Measurements from ENCODE around the gene NMT1. TPM values are rescaled to one million over a fixed set of nuclear protein-coding genes. Genes with fewer than 3 reads are reported as not detected.

The NMT1 gene
- total and polyA plus RNA-seq, 2 of the 13 experiments (the other 11 are each of a cell fraction or from before 2014, with no cell fraction given) = 75.7 to 142 TPM

DNA sequence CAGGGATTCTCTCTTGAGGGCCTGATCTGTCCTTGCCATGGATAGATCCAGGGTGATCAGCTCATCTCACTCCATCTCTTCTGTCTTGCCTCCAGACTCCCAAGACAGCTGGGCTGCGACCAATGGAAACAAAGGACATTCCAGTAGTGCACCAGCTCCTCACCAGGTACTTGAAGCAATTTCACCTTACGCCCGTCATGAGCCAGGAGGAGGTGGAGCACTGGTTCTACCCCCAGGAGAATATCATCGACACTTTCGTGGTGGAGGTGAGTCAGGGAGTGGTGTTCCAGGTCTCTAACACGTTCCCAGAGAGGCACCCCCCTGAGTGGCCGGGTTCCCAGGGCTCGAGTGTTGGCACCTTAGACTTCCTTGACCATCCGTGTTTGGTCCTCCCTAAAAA is 41.7 kb downstream of the NMT1 start:
- TF ChIP-seq PHB2 (IDR thresholded peaks at IDR 0.05; ENCODE audit: partially characterized antibody) (no peak), CREM (IDR thresholded peaks at IDR 0.05) (no peak), CREM (CRISPR knock-in tag; IDR thresholded peaks at IDR 0.05) (no peak), MTF2 (CRISPR knock-in tag; IDR thresholded peaks at IDR 0.05; ENCODE audit: borderline replicate concordance) (no peak), ZNF225 (CRISPR knock-in tag; IDR thresholded peaks at IDR 0.05) (0 out of 2 replicates have a peak, but pooled peaks have one; percentile 35), NCOA5 (CRISPR knock-in tag; IDR thresholded peaks at IDR 0.05) (no peak), REL (CRISPR knock-in tag; conservative IDR thresholded peaks at IDR 0.05) (peak; percentile 27; the same call in 1 of the 2 replicates), PBX2 (CRISPR knock-in tag; IDR thresholded peaks at IDR 0.05) (0 out of 2 replicates have a peak, but pooled peaks have one; percentile 4), AGO2 (optimal IDR thresholded peaks at IDR 0.05; ENCODE audit: low read depth, low read length) (peak; percentile 17)
- TF ChIP-seq, protein P1, sequence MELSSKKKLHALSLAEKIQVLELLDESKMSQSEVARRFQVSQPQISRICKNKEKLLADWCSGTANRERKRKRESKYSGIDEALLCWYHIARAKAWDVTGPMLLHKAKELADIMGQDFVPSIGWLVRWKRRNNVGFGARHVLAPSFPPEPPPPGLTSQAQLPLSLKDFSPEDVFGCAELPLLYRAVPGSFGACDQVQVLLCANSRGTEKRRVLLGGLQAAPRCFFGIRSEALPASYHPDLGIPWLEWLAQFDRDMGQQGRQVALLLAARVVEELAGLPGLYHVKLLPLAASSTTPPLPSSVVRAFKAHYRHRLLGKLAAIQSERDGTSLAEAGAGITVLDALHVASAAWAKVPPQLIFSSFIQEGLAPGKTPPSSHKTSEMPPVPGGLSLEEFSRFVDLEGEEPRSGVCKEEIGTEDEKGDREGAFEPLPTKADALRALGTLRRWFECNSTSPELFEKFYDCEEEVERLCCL (CRISPR knock-in tag; IDR thresholded peaks at IDR 0.05; ENCODE audit: borderline replicate concordance) = no peak
- Histone ChIP-seq H4K20me1 (ENCODE audit: insufficient read depth, low read length) (0 out of 2 replicates have a peak, but pooled peaks cover 3% of the 10 kb centered on the region), H3K27ac (ENCODE audit: extremely low read length, insufficient read depth, low read length) (peak overlapping the region; percentile 69), H2AFZ (ENCODE audit: low read length) (no peak overlapping the region), H3K4me2 (ENCODE audit: low read depth, low read length) (no peak overlapping the region), H3K4me3 (replicated peaks in 1 of 3; ENCODE audit: insufficient read depth in 1 of 3, low read depth in 2 of 3, low read length in 3 of 3) (no peak overlapping the region), H3K79me2 (ENCODE audit: insufficient read depth, low read length) (no peaks in the 10 kb centered on the region), H3K9me3 (ENCODE audit: low read length) (no peaks in the 10 kb centered on the region), H3K9ac (ENCODE audit: insufficient read depth, low read depth, low read length) (no peak overlapping the region), H3K36me3 (replicated peaks in 1 of 2; ENCODE audit: control insufficient read depth in 1 of 2, insufficient read depth in 2 of 2, low read length in 2 of 2) (peaks cover 56 to 75% of the 10 kb centered on the region in 2 experiments), H3K4me1 (ENCODE audit: insufficient read depth, low read length) (peaks cover 22% of the 10 kb centered on the region), H3K27me3 (ENCODE audit: control insufficient read depth in 1 of 2, insufficient read depth in 2 of 2, low read length in 2 of 2) (no peaks in the 10 kb centered on the region)
- in situ Hi-C loops (cut with HindIII; ENCODE audit: extremely low pct_ligation_motif_present, low pct_unique_long_range_greater_than_20kb) = loop anchor here (10.0 kb wide), 1 partner anchor 178 kb away; no protein-coding TSS in a partner anchor
- no TSS peak for BruUV-seq (replicated peaks)
- WGBS (ENCODE audit: low lambda C conversion rate) = 93% methylated on average over 7 of the region's 9 CpGs
- ATAC-seq (no peak), DNase-seq (ENCODE audit: low spot score) (no peak), FAIRE-seq (no peak)
- intact Hi-C loops (cut with micrococcal nuclease; ENCODE audit: unreplicated experiment) = no loop called here
- CTCF ChIA-PET (ENCODE audit: low intra/inter-chr PET ratio, low total read pairs) = interaction anchor here (1.6 kb wide), 1 partner anchor 33 kb away, joined by 4 read pairs; the partner anchor contains the start of gene ACBD4
- POLR2A ChIA-PET = interaction anchor here (0.9 to 1.7 kb wide), 8 partner anchors 10 to 182 kb away, joined by 3 to 7 read pairs (median 4); partner anchors contain the start of genes HEXIM1 and NMT1

All from HepG2 (cell line).